GM23248 (cell line): ENCODE data around the gene CEP170.

Experiments
- EZH2 ChIP-seq: fragments of 200-600 bp; sonication (generic); IDR thresholded peaks from 2 replicates; pipeline ENCODE4 v1.6.1; 2018; ENCODE audit warnings: antibody characterized with exemption, mild to moderate bottlenecking; ENCODE audit not compliant: insufficient read depth, poor library complexity, severe bottlenecking
- EZH2phosphoT487 ChIP-seq: fragments of 200-600 bp; sonication (generic); IDR thresholded peaks from 2 replicates; pipeline ENCODE4 v1.6.1; 2018; ENCODE audit warnings: antibody characterized with exemption, moderate library complexity, mild to moderate bottlenecking, low read depth; ENCODE audit not compliant: insufficient read depth

DNA sequence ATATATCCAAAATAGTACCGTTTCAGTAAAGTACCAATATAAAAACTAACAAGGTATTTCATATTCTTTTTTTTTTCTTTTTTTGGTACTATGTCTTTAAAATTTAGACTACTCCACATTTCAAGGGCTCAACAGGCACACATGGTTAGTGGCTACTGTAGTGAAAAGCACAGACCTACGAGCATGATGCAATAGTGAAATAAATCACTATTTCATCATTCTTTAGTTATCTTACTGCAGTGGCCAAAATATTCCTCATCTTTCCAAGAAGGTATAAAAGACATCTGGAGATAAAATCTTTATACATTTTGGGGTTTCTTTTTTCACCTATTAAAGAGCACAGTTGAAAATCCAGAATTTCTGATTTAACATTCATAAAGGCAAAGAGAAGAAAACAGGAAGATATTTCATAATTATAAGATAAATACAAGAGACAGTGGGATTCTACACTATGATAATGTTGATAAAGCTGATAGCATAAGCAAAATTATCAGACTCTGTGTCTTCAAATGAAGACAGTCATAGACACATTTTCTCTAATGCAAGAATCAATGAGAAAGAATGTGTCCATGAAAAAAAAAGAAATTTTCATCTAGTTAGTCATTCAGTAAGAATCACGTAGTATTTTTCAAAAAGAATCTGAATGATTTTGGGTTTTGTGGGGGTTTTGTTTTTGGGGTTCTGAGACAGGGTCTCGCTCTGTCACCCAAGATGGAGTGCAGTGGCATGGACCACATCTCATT lies 41.9 kb downstream of the CEP170 start:
- no peak for TF ChIP-seq EZH2
- no peak for TF ChIP-seq EZH2phosphoT487
